GM12878 (cell line): ENCODE data around the gene NSUN5. TPM values are rescaled to one million over a fixed set of nuclear protein-coding genes. Genes with fewer than 3 reads are reported as not detected.

Experiments used
- ATAC-seq: fragments of 200-7000 bp; cut with Tn5 transposase; 3 replicates; pipeline ENCODE4 v1.9.1; 2020; ENCODE audit warnings: mild to moderate bottlenecking, moderate library complexity
- BruUV-seq: library from RNA; stranded (reverse); fragments of 400-500 nt; replicated peaks from 2 replicates; lab custom pipeline; 2021; lab: Mats Ljungman, UMichigan
- CTCF ChIA-PET: fragments of 300-600 bp; sonication (Branson Sonifier 250); formaldehyde crosslinking; extraction: SDS; loops from one replicate; lab custom pipeline; 2021; ENCODE audit warnings: inconsistent platforms; lab: Yijun Ruan, JAX
- POLR2A ChIA-PET: fragments of 350-600 bp; formaldehyde crosslinking; extraction: SDS; loops from one replicate; lab custom pipeline; 2021; ENCODE audit warnings: inconsistent platforms; lab: Charles Lee
- RAD21 ChIA-PET: fragments of 300-600 bp; sonication (Branson Sonifier 250); formaldehyde crosslinking; loops from one replicate; lab custom pipeline; 2023; ENCODE audit warnings: antibody characterized with exemption; ENCODE audit not compliant: unreplicated experiment; lab: Charles Lee
- SMC1A ChIA-PET: fragments of 300-600 bp; sonication (Branson Sonifier 250); formaldehyde crosslinking; loops from one replicate; lab custom pipeline; 2023; ENCODE audit not compliant: unreplicated experiment, uncharacterized antibody; lab: Charles Lee
- DNase-seq: peaks from one replicate; pipeline ENCODE4 v3.0.0-alpha.2; 2011; ENCODE audit warnings: low read depth, low spot score
- FAIRE-seq: peaks from 3 replicates; lab custom pipeline; 2011; peaks lifted over from hg19 to GRCh38; lab: Jason Lieb, UNC
- H2AFZ ChIP-seq: 2 replicates; pipeline ENCODE4 v1.6.0; 2011; ENCODE audit warnings: low read depth, low read length, control low read depth; ENCODE audit not compliant: control insufficient read depth
- H3K27ac ChIP-seq: 2 replicates; pipeline ENCODE4 v1.5.1; 2011; ENCODE audit warnings: control low read depth; ENCODE audit not compliant: control insufficient read depth, insufficient read depth
- H3K27me3 ChIP-seq, 2 experiments: replicated peaks in 1 of 2; 2 replicates each; pipeline versions ENCODE4 v1.6.0 to v1.6.1; 2011; ENCODE audit warnings: low read length in 1 of 2; ENCODE audit not compliant: control insufficient read depth in 2 of 2, insufficient read depth in 2 of 2
- H3K36me3 ChIP-seq, 2 experiments: 2 replicates each; pipeline ENCODE4 v1.5.1; 2011; ENCODE audit warnings: low read length in 1 of 2; ENCODE audit not compliant: control insufficient read depth in 2 of 2, insufficient read depth in 2 of 2
- H3K4me1 ChIP-seq: 2 replicates; pipeline ENCODE4 v1.6.1; 2011; ENCODE audit warnings: mild to moderate bottlenecking, low read length, moderate library complexity, mixed read lengths; ENCODE audit not compliant: control insufficient read depth, insufficient read depth
- H3K4me2 ChIP-seq: 2 replicates; pipeline ENCODE4 v1.6.0; 2011; ENCODE audit warnings: control low read depth; ENCODE audit not compliant: control insufficient read depth, insufficient read depth
- H3K4me3 ChIP-seq: fragments of 200-600 bp; sonication (generic); 2 replicates; pipeline ENCODE4 v1.5.1; 2016
- H3K79me2 ChIP-seq: 2 replicates; pipeline ENCODE4 v1.6.0; 2011; ENCODE audit warnings: low read length; ENCODE audit not compliant: control insufficient read depth, insufficient read depth
- H3K9ac ChIP-seq: 2 replicates; pipeline ENCODE4 v1.8.0; 2011; ENCODE audit warnings: low read length, control low read depth, mixed read lengths; ENCODE audit not compliant: control insufficient read depth, insufficient read depth
- H3K9me3 ChIP-seq: replicated peaks from 3 replicates; pipeline ENCODE4 v1.5.1; 2011; ENCODE audit warnings: mild to moderate bottlenecking, low read length; ENCODE audit not compliant: control insufficient read depth, insufficient read depth
- H4K20me1 ChIP-seq: 2 replicates; pipeline ENCODE4 v1.6.0; 2011; ENCODE audit not compliant: control insufficient read depth, insufficient read depth
- BHLHE40 ChIP-seq, 2 experiments: fragments of 450-650 bp in 1 of 2; IDR thresholded peaks; 2 replicates each; pipeline ENCODE4 v1.6.1; 2011 to 2017; ENCODE audit warnings: low read depth in 2 of 2, borderline replicate concordance in 1 of 2, improper control_type of control experiment in 1 of 2, low read length in 1 of 2, mild to moderate bottlenecking in 1 of 2
- BMI1 ChIP-seq: fragments of 450-650 bp; IDR thresholded peaks from 2 replicates; pipeline ENCODE4 v1.6.1; 2016; ENCODE audit warnings: mild to moderate bottlenecking, moderate library complexity, borderline replicate concordance
- IKZF2 ChIP-seq, 2 experiments: fragments of 450-650 bp; IDR thresholded peaks; 2 replicates each; pipeline ENCODE4 v1.6.1; 2017; ENCODE audit warnings: mild to moderate bottlenecking in 2 of 2, moderate library complexity in 2 of 2
- MEF2A ChIP-seq: IDR thresholded peaks from 2 replicates; pipeline ENCODE4 v1.6.1; 2011; ENCODE audit warnings: low read depth, mild to moderate bottlenecking, low read length, moderate library complexity; ENCODE audit not compliant: insufficient read depth
- MEF2B ChIP-seq: fragments of 450-650 bp; IDR thresholded peaks from 2 replicates; pipeline ENCODE4 v1.6.1; 2018; ENCODE audit warnings: mild to moderate bottlenecking, moderate library complexity; ENCODE audit not compliant: partially characterized antibody, poor library complexity, severe bottlenecking
- SUZ12 ChIP-seq: fragments of 200-600 bp; sonication (generic); IDR thresholded peaks from one replicate; pipeline ENCODE4 v1.6.1; 2018; ENCODE audit warnings: antibody characterized with exemption, mild to moderate bottlenecking; ENCODE audit not compliant: unreplicated experiment
- YBX1 ChIP-seq: fragments of 450-650 bp; IDR thresholded peaks from 2 replicates; pipeline ENCODE4 v1.6.1; 2016; ENCODE audit warnings: antibody characterized with exemption
- ZNF274 ChIP-seq: IDR thresholded peaks from one replicate; pipeline ENCODE4 v1.8.0; 2011; ENCODE audit not compliant: insufficient read length, insufficient read depth
- ZNF622 ChIP-seq: fragments of 450-650 bp; IDR thresholded peaks from 2 replicates; pipeline ENCODE4 v1.6.1; 2017; ENCODE audit warnings: mild to moderate bottlenecking, inconsistent platforms
- ZZZ3 ChIP-seq: IDR thresholded peaks from 2 replicates; pipeline ENCODE4 v1.6.1; 2011; ENCODE audit warnings: low read depth; ENCODE audit not compliant: control insufficient read depth, insufficient read length
- WGBS: methylation state at CpG from one replicate; pipeline ENCODE4 v1.1.6; 2016; ENCODE audit warnings: low lambda C conversion rate; ENCODE audit not compliant: insufficient replicate concordance, insufficient coverage; ENCODE audit errors: missing lambda C conversion rate; 5-methylcytosine and 5-hydroxymethylcytosine counted together
- in situ Hi-C: fragments of 300-500 bp; cut with MboI; formaldehyde crosslinking; loops from 9 replicates; pipeline ENCODE4 v1.14.3; 2018; ENCODE audit warnings: mixed read lengths
- intact Hi-C: fragments of 100-400 bp; cut with micrococcal nuclease; formaldehyde crosslinking; loops from one replicate; pipeline ENCODE4 v1.14.2; 2022; ENCODE audit not compliant: unreplicated experiment
- polyA plus RNA-seq, 11 experiments: library from polyadenylated mRNA; depleted of rRNA in 4 of 11; unstranded in 6 of 11; stranded (reverse) in 5 of 11; fragments of >200 nt; fragmentation: Nextera tagmentation in 4 of 11; fragmentation: Illumina TruSeq in 1 of 11; extraction: Ambion mirVana in 4 of 11; extraction: Trizol in 1 of 11; gene quantifications; 1 replicate in 1 of 11; 2 replicates in 10 of 11; pipeline versions ENCODE4 v1.2.1 to v1.2.3, GENCODE V29; 2011 to 2016; ENCODE audit warnings: inconsistent platforms in 2 of 11, missing spikeins in 2 of 11, low read depth in 1 of 11
- total RNA-seq, 4 experiments: library from RNA; depleted of rRNA in 3 of 4; stranded (reverse); fragments of >200 nt in 3 of 4; fragmentation: Illumina TruSeq in 1 of 4; extraction: Trizol in 1 of 4; gene quantifications; 2 replicates each; pipeline versions ENCODE4 v1.2.1 to v1.2.3, GENCODE V29; 2013 to 2021
- TF ChIP-seq, protein P1 (sequence below): IDR thresholded peaks from 2 replicates; pipeline ENCODE4 v1.6.1; 2011; ENCODE audit warnings: borderline replicate concordance, low read depth, mild to moderate bottlenecking, moderate library complexity, mixed read lengths, low read length; ENCODE audit not compliant: insufficient read depth; ENCODE audit errors: extremely low read length
- TF ChIP-seq, protein P2 (sequence below): IDR thresholded peaks from 2 replicates; pipeline ENCODE4 v1.6.1; 2012; ENCODE audit warnings: low read depth, low read length, improper control_type of control experiment
- TF ChIP-seq, protein P3 (sequence below): fragments of 450-650 bp; IDR thresholded peaks from 2 replicates; pipeline ENCODE4 v1.6.1; 2016; ENCODE audit warnings: mild to moderate bottlenecking, moderate library complexity, borderline replicate concordance
- TF ChIP-seq, protein P4 (sequence below): fragments of 450-650 bp; IDR thresholded peaks from 2 replicates; pipeline ENCODE4 v1.6.1; 2017; ENCODE audit warnings: antibody characterized with exemption, mild to moderate bottlenecking, moderate library complexity
- TF ChIP-seq, protein P5 (sequence below): fragments of 450-650 bp; IDR thresholded peaks from 2 replicates; pipeline ENCODE4 v1.6.1; 2016; ENCODE audit warnings: mild to moderate bottlenecking

Gene NSUN5
- total and polyA plus RNA-seq, 10 of the 15 experiments (the other 5 are each of a cell fraction or from before 2014, with no cell fraction given) = 2.0 to 63.4 (median 38.2) TPM

DNA sequence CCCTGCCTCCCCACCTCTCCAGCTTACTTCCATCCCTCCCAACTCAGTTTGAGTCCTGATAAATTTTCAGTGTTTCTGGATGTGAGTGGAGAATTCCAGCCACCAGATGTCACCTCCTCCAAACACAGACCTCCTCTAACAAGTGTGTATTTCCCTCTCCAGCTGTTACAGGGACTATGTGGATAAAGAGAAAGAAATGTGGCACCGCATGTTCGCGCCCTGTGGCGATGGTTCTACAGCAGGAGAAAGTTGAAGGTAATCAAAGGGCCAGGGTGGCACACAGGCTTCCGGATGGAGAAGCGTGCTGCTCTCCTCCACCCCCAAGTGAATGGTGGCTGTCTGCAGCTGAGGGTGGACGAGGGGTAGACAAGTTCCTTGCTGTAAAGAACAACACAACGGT lies 34.0 kb upstream of the NSUN5 start:
- no peak overlapping the region for H3K4me3 ChIP-seq
- H3K9me3 ChIP-seq = no peaks in the 10 kb centered on the region
- no peaks in the 10 kb centered on the region for H4K20me1 ChIP-seq
- no peaks in the 10 kb centered on the region; a peak in 1 of 4 replicates for H3K27me3 ChIP-seq
- ChIA-PET CTCF (interaction anchor here (0.7 to 1.1 kb wide), 2 partner anchors 107 to 110 kb away, joined by 3 to 4 read pairs; no protein-coding TSS in a partner anchor), RAD21 (no interaction called here), POLR2A (no interaction called here), SMC1A (interaction anchor here (1.2 kb wide), 1 partner anchor 110 kb away, joined by 3 read pairs; no protein-coding TSS in a partner anchor)
- H3K79me2 ChIP-seq = no peaks in the 10 kb centered on the region
- no TSS peak for BruUV-seq
- intact Hi-C loops = no loop called here
- no peaks in the 10 kb centered on the region for H3K36me3 ChIP-seq
- in situ Hi-C loops = no loop called here
- TF ChIP-seq ZNF274 (no peak), MEF2A (no peak), YBX1 (no peak), IKZF2 (IDR thresholded peaks at IDR 0.05) (no peak), BHLHE40 (IDR thresholded peaks at IDR 0.05; ENCODE audit: borderline replicate concordance in 1 of 2, low read depth in 2 of 2, low read length in 1 of 2) (no peak), MEF2B (no peak), ZZZ3 (no peak), ZNF622 (no peak), BMI1 (no peak), SUZ12 (no peak)
- TF ChIP-seq, protein P1, sequence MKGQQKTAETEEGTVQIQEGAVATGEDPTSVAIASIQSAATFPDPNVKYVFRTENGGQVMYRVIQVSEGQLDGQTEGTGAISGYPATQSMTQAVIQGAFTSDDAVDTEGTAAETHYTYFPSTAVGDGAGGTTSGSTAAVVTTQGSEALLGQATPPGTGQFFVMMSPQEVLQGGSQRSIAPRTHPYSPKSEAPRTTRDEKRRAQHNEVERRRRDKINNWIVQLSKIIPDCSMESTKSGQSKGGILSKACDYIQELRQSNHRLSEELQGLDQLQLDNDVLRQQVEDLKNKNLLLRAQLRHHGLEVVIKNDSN = no peak
- TF ChIP-seq, protein P2, sequence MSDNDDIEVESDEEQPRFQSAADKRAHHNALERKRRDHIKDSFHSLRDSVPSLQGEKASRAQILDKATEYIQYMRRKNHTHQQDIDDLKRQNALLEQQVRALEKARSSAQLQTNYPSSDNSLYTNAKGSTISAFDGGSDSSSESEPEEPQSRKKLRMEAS = no peak
- TF ChIP-seq, protein P3, sequence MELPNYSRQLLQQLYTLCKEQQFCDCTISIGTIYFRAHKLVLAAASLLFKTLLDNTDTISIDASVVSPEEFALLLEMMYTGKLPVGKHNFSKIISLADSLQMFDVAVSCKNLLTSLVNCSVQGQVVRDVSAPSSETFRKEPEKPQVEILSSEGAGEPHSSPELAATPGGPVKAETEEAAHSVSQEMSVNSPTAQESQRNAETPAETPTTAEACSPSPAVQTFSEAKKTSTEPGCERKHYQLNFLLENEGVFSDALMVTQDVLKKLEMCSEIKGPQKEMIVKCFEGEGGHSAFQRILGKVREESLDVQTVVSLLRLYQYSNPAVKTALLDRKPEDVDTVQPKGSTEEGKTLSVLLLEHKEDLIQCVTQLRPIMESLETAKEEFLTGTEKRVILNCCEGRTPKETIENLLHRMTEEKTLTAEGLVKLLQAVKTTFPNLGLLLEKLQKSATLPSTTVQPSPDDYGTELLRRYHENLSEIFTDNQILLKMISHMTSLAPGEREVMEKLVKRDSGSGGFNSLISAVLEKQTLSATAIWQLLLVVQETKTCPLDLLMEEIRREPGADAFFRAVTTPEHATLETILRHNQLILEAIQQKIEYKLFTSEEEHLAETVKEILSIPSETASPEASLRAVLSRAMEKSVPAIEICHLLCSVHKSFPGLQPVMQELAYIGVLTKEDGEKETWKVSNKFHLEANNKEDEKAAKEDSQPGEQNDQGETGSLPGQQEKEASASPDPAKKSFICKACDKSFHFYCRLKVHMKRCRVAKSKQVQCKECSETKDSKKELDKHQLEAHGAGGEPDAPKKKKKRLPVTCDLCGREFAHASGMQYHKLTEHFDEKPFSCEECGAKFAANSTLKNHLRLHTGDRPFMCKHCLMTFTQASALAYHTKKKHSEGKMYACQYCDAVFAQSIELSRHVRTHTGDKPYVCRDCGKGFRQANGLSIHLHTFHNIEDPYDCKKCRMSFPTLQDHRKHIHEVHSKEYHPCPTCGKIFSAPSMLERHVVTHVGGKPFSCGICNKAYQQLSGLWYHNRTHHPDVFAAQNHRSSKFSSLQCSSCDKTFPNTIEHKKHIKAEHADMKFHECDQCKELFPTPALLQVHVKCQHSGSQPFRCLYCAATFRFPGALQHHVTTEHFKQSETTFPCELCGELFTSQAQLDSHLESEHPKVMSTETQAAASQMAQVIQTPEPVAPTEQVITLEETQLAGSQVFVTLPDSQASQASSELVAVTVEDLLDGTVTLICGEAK = no peak
- TF ChIP-seq, protein P4, sequence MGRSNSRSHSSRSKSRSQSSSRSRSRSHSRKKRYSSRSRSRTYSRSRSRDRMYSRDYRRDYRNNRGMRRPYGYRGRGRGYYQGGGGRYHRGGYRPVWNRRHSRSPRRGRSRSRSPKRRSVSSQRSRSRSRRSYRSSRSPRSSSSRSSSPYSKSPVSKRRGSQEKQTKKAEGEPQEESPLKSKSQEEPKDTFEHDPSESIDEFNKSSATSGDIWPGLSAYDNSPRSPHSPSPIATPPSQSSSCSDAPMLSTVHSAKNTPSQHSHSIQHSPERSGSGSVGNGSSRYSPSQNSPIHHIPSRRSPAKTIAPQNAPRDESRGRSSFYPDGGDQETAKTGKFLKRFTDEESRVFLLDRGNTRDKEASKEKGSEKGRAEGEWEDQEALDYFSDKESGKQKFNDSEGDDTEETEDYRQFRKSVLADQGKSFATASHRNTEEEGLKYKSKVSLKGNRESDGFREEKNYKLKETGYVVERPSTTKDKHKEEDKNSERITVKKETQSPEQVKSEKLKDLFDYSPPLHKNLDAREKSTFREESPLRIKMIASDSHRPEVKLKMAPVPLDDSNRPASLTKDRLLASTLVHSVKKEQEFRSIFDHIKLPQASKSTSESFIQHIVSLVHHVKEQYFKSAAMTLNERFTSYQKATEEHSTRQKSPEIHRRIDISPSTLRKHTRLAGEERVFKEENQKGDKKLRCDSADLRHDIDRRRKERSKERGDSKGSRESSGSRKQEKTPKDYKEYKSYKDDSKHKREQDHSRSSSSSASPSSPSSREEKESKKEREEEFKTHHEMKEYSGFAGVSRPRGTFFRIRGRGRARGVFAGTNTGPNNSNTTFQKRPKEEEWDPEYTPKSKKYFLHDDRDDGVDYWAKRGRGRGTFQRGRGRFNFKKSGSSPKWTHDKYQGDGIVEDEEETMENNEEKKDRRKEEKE = no peak
- TF ChIP-seq, protein P5, sequence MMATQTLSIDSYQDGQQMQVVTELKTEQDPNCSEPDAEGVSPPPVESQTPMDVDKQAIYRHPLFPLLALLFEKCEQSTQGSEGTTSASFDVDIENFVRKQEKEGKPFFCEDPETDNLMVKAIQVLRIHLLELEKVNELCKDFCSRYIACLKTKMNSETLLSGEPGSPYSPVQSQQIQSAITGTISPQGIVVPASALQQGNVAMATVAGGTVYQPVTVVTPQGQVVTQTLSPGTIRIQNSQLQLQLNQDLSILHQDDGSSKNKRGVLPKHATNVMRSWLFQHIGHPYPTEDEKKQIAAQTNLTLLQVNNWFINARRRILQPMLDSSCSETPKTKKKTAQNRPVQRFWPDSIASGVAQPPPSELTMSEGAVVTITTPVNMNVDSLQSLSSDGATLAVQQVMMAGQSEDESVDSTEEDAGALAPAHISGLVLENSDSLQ = no peak
- DNase-seq (no peak), FAIRE-seq (no peak), ATAC-seq (no peak)
- no peak overlapping the region for H3K9ac ChIP-seq
- 69% methylated on average over 8 of the region's 8 CpGs for WGBS
- H3K4me1 ChIP-seq = no peaks in the 10 kb centered on the region
- H2AFZ ChIP-seq = no peak overlapping the region
- H3K4me2 ChIP-seq = no peak overlapping the region
- no peak overlapping the region for H3K27ac ChIP-seq
